HFFc6 (cell line): ENCODE data around the gene RALBP1. TPM values are rescaled to one million over a fixed set of nuclear protein-coding genes. Genes with fewer than 3 reads are reported as not detected.

Experiments used
- DNase-seq: peaks from one replicate; pipeline ENCODE4 v3.0.0-alpha.2; 2018
- H3K27ac Mint-ChIP-seq: 2 replicates; pipeline ENCODE4 v1.8.0; 2020; ENCODE audit warnings: mild to moderate bottlenecking, mixed read lengths
- H3K27me3 Mint-ChIP-seq: 2 replicates; pipeline ENCODE4 v1.8.0; 2021; ENCODE audit warnings: mild to moderate bottlenecking, moderate library complexity, mixed read lengths; ENCODE audit not compliant: insufficient read depth
- H3K36me3 Mint-ChIP-seq: 2 replicates; pipeline ENCODE4 v1.8.0; 2021; ENCODE audit warnings: low read depth, mixed read lengths
- H3K4me1 Mint-ChIP-seq: 2 replicates; pipeline ENCODE4 v1.8.0; 2020; ENCODE audit warnings: low read depth, mixed read lengths
- H3K4me3 Mint-ChIP-seq: 2 replicates; pipeline ENCODE4 v1.8.0; 2020; ENCODE audit warnings: mild to moderate bottlenecking, moderate library complexity, mixed read lengths
- H3K9me3 Mint-ChIP-seq: 2 replicates; pipeline ENCODE4 v1.8.0; 2020; ENCODE audit warnings: mild to moderate bottlenecking, mixed read lengths
- total RNA-seq, 6 experiments: library from RNA; stranded (reverse); fragmentation: NEBNext Ultra II Directional; extraction: Animal tissue kit (Norgen Biotek cat#: 25700); gene quantifications; 2 replicates in 1 of 6; 3 replicates in 5 of 6; pipeline ENCODE4 v1.2.3, GENCODE V29; 2021
- TF ChIP-seq, protein P1 (sequence below): fragments of 200-600 bp; sonication (generic); IDR thresholded peaks from 2 replicates; pipeline ENCODE4 v1.5.0; 2021; ENCODE audit warnings: antibody characterized with exemption, mild to moderate bottlenecking

Gene RALBP1
- total RNA-seq, 6 experiments from 2014 or later, result 56.9 to 62.8 (median 59.0) TPM

DNA sequence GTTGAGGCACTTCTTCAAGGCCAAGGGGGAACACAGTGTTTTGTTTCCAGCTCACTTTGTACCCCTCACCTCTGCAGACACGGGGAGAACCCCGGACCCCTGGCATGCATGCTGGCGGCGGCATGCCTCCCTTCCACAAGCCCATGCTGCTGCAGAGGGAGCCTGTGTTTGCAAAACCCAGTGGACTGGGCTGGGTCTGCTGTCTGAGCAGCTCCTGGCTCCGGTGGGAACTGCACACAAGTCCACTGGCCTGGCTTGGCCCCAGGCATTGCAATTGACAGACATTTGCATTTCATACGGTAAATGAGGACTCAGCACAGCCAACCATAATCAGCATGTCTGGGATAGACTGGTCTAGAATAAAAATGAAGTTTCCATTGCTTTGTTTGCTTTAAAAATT lies 62.4 kb downstream of the RALBP1 start:
- H3K27me3 Mint-ChIP-seq, result no peaks in the 10 kb centered on the region
- TF ChIP-seq, protein P1, sequence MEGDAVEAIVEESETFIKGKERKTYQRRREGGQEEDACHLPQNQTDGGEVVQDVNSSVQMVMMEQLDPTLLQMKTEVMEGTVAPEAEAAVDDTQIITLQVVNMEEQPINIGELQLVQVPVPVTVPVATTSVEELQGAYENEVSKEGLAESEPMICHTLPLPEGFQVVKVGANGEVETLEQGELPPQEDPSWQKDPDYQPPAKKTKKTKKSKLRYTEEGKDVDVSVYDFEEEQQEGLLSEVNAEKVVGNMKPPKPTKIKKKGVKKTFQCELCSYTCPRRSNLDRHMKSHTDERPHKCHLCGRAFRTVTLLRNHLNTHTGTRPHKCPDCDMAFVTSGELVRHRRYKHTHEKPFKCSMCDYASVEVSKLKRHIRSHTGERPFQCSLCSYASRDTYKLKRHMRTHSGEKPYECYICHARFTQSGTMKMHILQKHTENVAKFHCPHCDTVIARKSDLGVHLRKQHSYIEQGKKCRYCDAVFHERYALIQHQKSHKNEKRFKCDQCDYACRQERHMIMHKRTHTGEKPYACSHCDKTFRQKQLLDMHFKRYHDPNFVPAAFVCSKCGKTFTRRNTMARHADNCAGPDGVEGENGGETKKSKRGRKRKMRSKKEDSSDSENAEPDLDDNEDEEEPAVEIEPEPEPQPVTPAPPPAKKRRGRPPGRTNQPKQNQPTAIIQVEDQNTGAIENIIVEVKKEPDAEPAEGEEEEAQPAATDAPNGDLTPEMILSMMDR, result no peak
- no peak overlapping the region; the same call in 1 of the 2 replicates for H3K4me3 Mint-ChIP-seq
- no peak overlapping the region for H3K27ac Mint-ChIP-seq
- H3K36me3 Mint-ChIP-seq, result peaks cover 38% of the 10 kb centered on the region
- H3K9me3 Mint-ChIP-seq, result no peaks in the 10 kb centered on the region
- DNase-seq, result no peak
- peaks cover 59% of the 10 kb centered on the region for H3K4me1 Mint-ChIP-seq

DNA sequence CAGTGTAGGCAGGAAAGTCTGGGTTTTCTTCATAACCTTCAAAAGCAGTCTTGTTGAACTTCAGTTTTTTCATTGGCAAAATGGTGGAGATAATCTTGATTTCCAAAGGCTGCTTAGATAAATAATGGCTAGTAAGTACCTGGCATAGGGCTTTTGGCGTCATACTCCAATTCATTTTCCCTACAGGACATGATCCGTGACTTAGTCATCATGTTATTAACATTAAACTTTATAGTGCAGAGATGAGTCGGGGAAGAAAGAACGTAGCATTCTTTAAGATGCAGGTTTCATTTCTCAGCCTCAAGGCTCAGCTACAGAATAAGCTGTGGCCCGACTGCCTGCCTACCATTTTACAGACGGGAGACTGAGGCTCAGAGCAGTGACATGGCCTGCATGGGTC lies 64.0 kb downstream of the RALBP1 start:
- peaks cover 65% of the 10 kb centered on the region for H3K4me1 Mint-ChIP-seq

DNA sequence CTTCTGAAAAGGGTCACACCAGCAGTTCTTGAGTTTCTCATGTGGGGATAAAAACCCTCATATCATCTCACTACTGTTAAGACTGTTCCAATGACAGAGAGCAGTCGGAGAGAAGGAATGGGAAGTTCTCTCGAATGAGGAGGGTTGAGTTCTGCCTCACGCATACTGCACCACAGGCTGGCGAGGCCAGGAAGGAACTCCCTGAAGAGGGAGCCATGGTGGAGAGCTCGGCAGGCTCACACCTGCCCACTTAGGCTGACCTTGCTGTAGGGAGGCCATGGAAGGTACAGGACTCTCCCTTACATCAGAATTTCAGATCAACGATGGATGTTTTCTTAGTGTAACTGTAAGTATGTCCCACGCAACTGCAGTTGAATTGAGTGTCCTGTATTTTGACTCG lies 64.6 kb downstream of the RALBP1 start:
- TF ChIP-seq, protein P1, result no peak
- Mint-ChIP-seq H3K27ac (peak overlapping the region; percentile 88), H3K27me3 (peaks cover 2% of the 10 kb centered on the region), H3K36me3 (peaks cover 35% of the 10 kb centered on the region), H3K4me1 (peaks cover 64% of the 10 kb centered on the region), H3K9me3 (no peaks in the 10 kb centered on the region), H3K4me3 (peak overlapping the region; percentile 61; the same call in 1 of the 2 replicates)
- DNase-seq, result no peak

More for the DNA sequence above, 64.0 kb downstream of the RALBP1 start:
- Mint-ChIP-seq H3K36me3 (peaks cover 31% of the 10 kb centered on the region), H3K4me3 (peak overlapping the region; percentile 61), H3K27ac (peak overlapping the region; percentile 88), H3K9me3 (no peaks in the 10 kb centered on the region), H3K27me3 (peaks cover 2% of the 10 kb centered on the region)
- DNase-seq, result peak; percentile 86
- TF ChIP-seq, protein P1, result no peak

DNA sequence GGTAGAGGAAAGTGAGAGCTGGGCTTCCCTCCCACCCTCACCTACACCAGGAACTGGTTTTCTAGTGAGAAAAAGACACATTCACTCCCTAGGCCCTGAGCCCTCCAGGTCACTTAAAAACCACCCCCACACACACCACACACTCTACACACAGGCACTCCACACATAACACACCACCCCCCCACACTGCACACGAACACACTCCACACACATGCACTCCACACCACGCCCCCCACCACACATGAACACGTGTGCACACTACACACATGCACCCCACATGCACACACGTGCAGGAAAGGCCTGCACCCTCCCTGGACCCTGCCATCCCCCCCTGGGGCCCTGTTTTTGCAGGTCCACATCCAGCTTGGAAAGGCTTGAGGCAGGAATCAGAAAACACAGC lies 67.6 kb downstream of the RALBP1 start:
- TF ChIP-seq, protein P1, result no peak
- no peaks in the 10 kb centered on the region for H3K9me3 Mint-ChIP-seq
- DNase-seq, result no peak
- H3K27me3 Mint-ChIP-seq, result peaks cover 4% of the 10 kb centered on the region
- H3K4me1 Mint-ChIP-seq, result peaks cover 42% of the 10 kb centered on the region
- H3K4me3 Mint-ChIP-seq, result no peak overlapping the region
- no peak overlapping the region for H3K27ac Mint-ChIP-seq
- peaks cover 42% of the 10 kb centered on the region for H3K36me3 Mint-ChIP-seq

DNA sequence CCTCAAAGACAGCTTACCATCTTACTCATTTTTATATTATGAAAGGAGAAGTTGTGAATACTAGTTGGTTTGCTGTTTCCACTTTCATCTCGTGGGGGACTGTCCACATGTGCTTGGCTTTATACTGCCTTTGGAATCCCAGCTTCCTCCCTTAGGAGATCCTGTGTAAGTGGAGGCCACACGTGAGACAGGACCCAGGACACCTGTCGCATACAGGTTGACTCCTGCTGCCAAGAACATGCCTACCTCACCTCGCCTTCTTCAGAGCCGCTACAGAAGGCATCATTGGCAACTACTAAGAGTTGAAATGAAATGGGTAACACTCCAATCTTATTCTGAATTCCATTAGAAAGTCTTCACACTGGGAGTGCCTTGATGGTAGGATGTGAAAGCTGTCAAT lies 69.7 kb downstream of the RALBP1 start:
- H3K4me1 Mint-ChIP-seq, result peaks cover 21% of the 10 kb centered on the region
- H3K27me3 Mint-ChIP-seq, result peaks cover 4% of the 10 kb centered on the region
- H3K9me3 Mint-ChIP-seq, result no peaks in the 10 kb centered on the region
- DNase-seq, result no peak
- TF ChIP-seq, protein P1, result no peak
- peak overlapping the region; percentile 5; the same call in 1 of the 2 replicates for H3K27ac Mint-ChIP-seq
- H3K36me3 Mint-ChIP-seq, result peaks cover 57% of the 10 kb centered on the region
- H3K4me3 Mint-ChIP-seq, result no peak overlapping the region

DNA sequence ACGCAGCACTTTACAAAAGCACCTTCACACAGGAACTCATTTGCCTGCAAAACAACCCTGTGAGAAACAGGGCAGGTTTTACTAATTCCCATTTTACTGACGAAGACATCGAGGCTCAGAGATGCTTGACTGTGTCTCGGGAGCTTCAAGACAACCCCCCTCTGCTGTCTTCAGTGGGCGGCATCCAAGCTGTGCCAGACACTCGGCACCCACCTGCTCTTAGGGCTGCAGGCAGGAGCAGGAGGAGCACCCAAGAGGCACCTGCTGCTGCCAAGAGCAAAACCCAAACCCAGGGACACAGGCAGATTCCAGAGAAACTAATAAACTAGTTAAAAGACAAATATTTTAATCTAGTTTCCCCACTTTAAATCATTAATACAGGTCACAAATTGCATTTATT lies 71.2 kb downstream of the RALBP1 start:
- TF ChIP-seq, protein P1, result no peak
- no peak overlapping the region for H3K4me3 Mint-ChIP-seq
- H3K4me1 Mint-ChIP-seq, result peaks cover 12% of the 10 kb centered on the region
- DNase-seq, result no peak
- H3K9me3 Mint-ChIP-seq, result no peaks in the 10 kb centered on the region
- no peak overlapping the region for H3K27ac Mint-ChIP-seq
- H3K36me3 Mint-ChIP-seq, result peaks cover 54% of the 10 kb centered on the region
- peaks cover 4% of the 10 kb centered on the region for H3K27me3 Mint-ChIP-seq
